H9 (cell line): ENCODE results near the gene SYCE3. TPM values are rescaled to one million over a fixed set of nuclear protein-coding genes. Genes with fewer than 3 reads are reported as not detected.

Source experiments
- DNase-seq: peaks from one replicate; pipeline ENCODE4 v3.0.0-alpha.2; 2017
- H2AFZ ChIP-seq: one replicate; pipeline ENCODE4 v1.6.1; 2013; ENCODE audit warnings: mild to moderate bottlenecking, low read length, control low read depth, moderate library complexity
- H2AK5ac ChIP-seq: 2 replicates; pipeline ENCODE4 v1.6.1; 2013; ENCODE audit warnings: low read length, control low read depth, mixed read lengths; ENCODE audit not compliant: insufficient read length
- H2BK120ac ChIP-seq: one replicate; pipeline ENCODE4 v1.6.1; 2013; ENCODE audit warnings: low read depth, mild to moderate bottlenecking, low read length, control low read depth, inconsistent platforms; ENCODE audit not compliant: poor library complexity, severe bottlenecking
- H2BK12ac ChIP-seq: 2 replicates; pipeline ENCODE4 v1.6.1; 2013; ENCODE audit warnings: low read length, control low read depth, mixed read lengths, low read depth; ENCODE audit not compliant: insufficient read length
- H2BK15ac ChIP-seq: 2 replicates; pipeline ENCODE4 v1.6.1; 2013; ENCODE audit warnings: low read depth, low read length, control low read depth
- H2BK20ac ChIP-seq: one replicate; pipeline ENCODE4 v1.6.1; 2013; ENCODE audit warnings: low read depth, mild to moderate bottlenecking, low read length, control low read depth, inconsistent platforms; ENCODE audit not compliant: poor library complexity, severe bottlenecking
- H2BK5ac ChIP-seq: 2 replicates; pipeline ENCODE4 v1.6.1; 2013; ENCODE audit warnings: low read length, control low read depth, mixed read lengths; ENCODE audit not compliant: insufficient read length
- H3K14ac ChIP-seq: 2 replicates; pipeline ENCODE4 v1.6.1; 2013; ENCODE audit warnings: low read length, control low read depth; ENCODE audit not compliant: insufficient read depth
- H3K18ac ChIP-seq: 2 replicates; pipeline ENCODE4 v1.6.1; 2013; ENCODE audit warnings: low read depth, mild to moderate bottlenecking, mixed read lengths, low read length, control low read depth; ENCODE audit not compliant: insufficient read length
- H3K23ac ChIP-seq: 2 replicates; pipeline ENCODE4 v1.6.1; 2013; ENCODE audit warnings: low read length, control low read depth, mixed read lengths, low read depth; ENCODE audit not compliant: insufficient read length
- H3K23me2 ChIP-seq: 2 replicates; pipeline ENCODE4 v1.6.1; 2013; ENCODE audit warnings: low read depth, mild to moderate bottlenecking, mixed read lengths, low read length, control low read depth; ENCODE audit not compliant: insufficient read length, poor library complexity, severe bottlenecking
- H3K27ac ChIP-seq: 2 replicates; pipeline ENCODE4 v1.5.1; 2013; ENCODE audit warnings: low read length, control low read depth, mixed read lengths, low read depth; ENCODE audit not compliant: insufficient read length
- H3K27me3 ChIP-seq: 2 replicates; pipeline ENCODE4 v1.6.1; 2013; ENCODE audit warnings: low read length, control low read depth, inconsistent platforms; ENCODE audit not compliant: insufficient read depth
- H3K4ac ChIP-seq: 2 replicates; pipeline ENCODE4 v1.6.1; 2013; ENCODE audit warnings: low read depth, mild to moderate bottlenecking, control low read depth, inconsistent platforms, low read length, moderate library complexity
- H3K4me1 ChIP-seq: 2 replicates; pipeline ENCODE4 v1.6.1; 2013; ENCODE audit warnings: low read length, control low read depth, inconsistent platforms; ENCODE audit not compliant: insufficient read depth
- H3K4me2 ChIP-seq: 2 replicates; pipeline ENCODE4 v1.6.1; 2013; ENCODE audit warnings: low read length, control low read depth, mixed read lengths; ENCODE audit not compliant: insufficient read length, insufficient read depth
- H3K56ac ChIP-seq: 2 replicates; pipeline ENCODE4 v1.6.1; 2013; ENCODE audit warnings: low read depth, mild to moderate bottlenecking, mixed read lengths, low read length, control low read depth; ENCODE audit not compliant: insufficient read length
- H3K79me1 ChIP-seq: 2 replicates; pipeline ENCODE4 v1.6.1; 2013; ENCODE audit warnings: low read depth, mild to moderate bottlenecking, moderate library complexity, low read length, control low read depth, inconsistent platforms; ENCODE audit not compliant: insufficient read depth, poor library complexity, severe bottlenecking
- H3K79me2 ChIP-seq: 2 replicates; pipeline ENCODE4 v1.6.1; 2013; ENCODE audit warnings: low read length, control low read depth, inconsistent platforms; ENCODE audit not compliant: insufficient read depth
- H3K9ac ChIP-seq: 2 replicates; pipeline ENCODE4 v1.6.1; 2013; ENCODE audit warnings: low read length, control low read depth, mixed read lengths; ENCODE audit not compliant: insufficient read length; ENCODE audit errors: extremely low read depth
- H3K9me3 ChIP-seq: one replicate; pipeline ENCODE4 v1.6.1; 2013; ENCODE audit warnings: low read depth, low read length, inconsistent platforms; ENCODE audit not compliant: control insufficient read depth
- H3T11ph ChIP-seq: one replicate; pipeline ENCODE4 v1.6.1; 2013; ENCODE audit warnings: mild to moderate bottlenecking, low read length, control low read depth, inconsistent platforms
- H4K20me1 ChIP-seq: one replicate; pipeline ENCODE4 v1.6.1; 2013; ENCODE audit not compliant: control insufficient read depth, insufficient read length, insufficient read depth
- H4K5ac ChIP-seq: 2 replicates; pipeline ENCODE4 v1.6.1; 2013; ENCODE audit warnings: low read depth, mild to moderate bottlenecking, mixed read lengths, low read length, control low read depth; ENCODE audit not compliant: insufficient read length
- H4K8ac ChIP-seq: replicated peaks from 2 replicates; pipeline ENCODE4 v1.6.1; 2013; ENCODE audit warnings: low read length, control low read depth, mixed read lengths, low read depth; ENCODE audit not compliant: insufficient read length
- H4K91ac ChIP-seq: 2 replicates; pipeline ENCODE4 v1.6.1; 2013; ENCODE audit warnings: low read depth, mild to moderate bottlenecking, moderate library complexity, mixed read lengths, low read length, control low read depth; ENCODE audit not compliant: insufficient read length
- H3K27ac Mint-ChIP-seq, 3 experiments: 2 replicates in 2 of 3; 3 replicates in 1 of 3; pipeline ENCODE4 v1.8.0; 2020 to 2021; ENCODE audit warnings: mixed read lengths in 3 of 3, mild to moderate bottlenecking in 1 of 3, moderate library complexity in 1 of 3
- H3K27me3 Mint-ChIP-seq: 2 replicates; pipeline ENCODE4 v1.8.0; 2021; ENCODE audit warnings: low read depth, mild to moderate bottlenecking, moderate library complexity, mixed read lengths
- H3K36me3 Mint-ChIP-seq, 3 experiments: 2 replicates in 2 of 3; 3 replicates in 1 of 3; pipeline ENCODE4 v1.8.0; 2020 to 2021; ENCODE audit warnings: low read depth in 3 of 3, mixed read lengths in 3 of 3; ENCODE audit not compliant: insufficient read depth in 1 of 3
- H3K4me1 Mint-ChIP-seq, 2 experiments: 2 replicates each; pipeline ENCODE4 v1.8.0; 2020; ENCODE audit warnings: mixed read lengths in 2 of 2
- H3K4me3 Mint-ChIP-seq, 2 experiments: 2 replicates in 1 of 2; 3 replicates in 1 of 2; pipeline ENCODE4 v1.8.0; 2020 to 2021; ENCODE audit warnings: mild to moderate bottlenecking in 2 of 2, mixed read lengths in 2 of 2, moderate library complexity in 1 of 2
- H3K9me3 Mint-ChIP-seq, 2 experiments: 2 replicates in 1 of 2; 3 replicates in 1 of 2; pipeline ENCODE4 v1.8.0; 2020; ENCODE audit warnings: mild to moderate bottlenecking in 2 of 2, mixed read lengths in 2 of 2, moderate library complexity in 1 of 2
- WGBS: extraction: QIAGEN DNeasy Blood & Tissue Kit; methylation state at CpG from one replicate; pipeline ENCODE4 v1.1.7; 2013; ENCODE audit warnings: missing lambda C conversion rate, low lambda C conversion rate, mixed read lengths; ENCODE audit not compliant: insufficient read length; ENCODE audit errors: extremely low coverage; 5-methylcytosine and 5-hydroxymethylcytosine counted together
- total RNA-seq: library from RNA; stranded (reverse); gene quantifications from 2 replicates; pipeline ENCODE4 v1.2.1, GENCODE V29; 2021
- TF ChIP-seq, protein P1 (sequence below): fragments of 200-600 bp; sonication (generic); conservative IDR thresholded peaks from 3 replicates; pipeline ENCODE4 v1.8.0; 2021; ENCODE audit warnings: antibody characterized with exemption, mild to moderate bottlenecking

SYCE3 gene
- total RNA-seq, 1 experiment from 2014 or later = 0.85 TPM

DNA sequence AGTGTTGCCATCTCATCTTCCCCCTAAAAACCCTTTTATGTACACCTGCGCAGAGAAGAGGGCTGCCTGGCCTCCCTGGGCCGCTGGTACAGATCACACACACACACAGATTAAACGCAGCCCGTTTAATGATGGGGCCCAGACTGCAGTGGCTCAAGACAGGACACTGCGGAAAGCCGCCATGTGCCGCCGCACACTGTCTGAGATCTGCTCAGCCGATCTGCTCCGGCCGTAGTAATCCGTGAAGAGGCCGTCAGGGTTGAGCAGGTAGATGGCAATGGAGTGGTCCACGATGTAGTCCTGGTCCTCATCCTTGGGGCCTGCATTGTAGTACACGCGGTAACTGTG, 39.3 kb downstream of the SYCE3 start:
- Histone ChIP-seq H3K4me2 (no peak overlapping the region), H4K20me1 (no peaks in the 10 kb centered on the region), H3K9me3 (no peaks in the 10 kb centered on the region), H4K8ac (no peak overlapping the region), H3K4me1 (peaks cover 3% of the 10 kb centered on the region; the same call in 1 of the 2 replicates), H4K91ac (no peak overlapping the region), H2BK12ac (no peak overlapping the region), H4K5ac (no peak overlapping the region), H3K23ac (no peak overlapping the region), H3T11ph (no peak overlapping the region), H3K18ac (no peak overlapping the region), H3K9ac (no peak overlapping the region), H3K79me2 (no peaks in the 10 kb centered on the region), H2BK15ac (no peak overlapping the region), H3K27me3 (peaks cover 5% of the 10 kb centered on the region; the same call in 1 of the 2 replicates), H3K56ac (no peak overlapping the region), H2BK20ac (no peak overlapping the region), H3K79me1 (no peaks in the 10 kb centered on the region), H3K4ac (no peak overlapping the region), H2AFZ (no peak overlapping the region), H3K14ac (no peak overlapping the region), H3K27ac (no peak overlapping the region), H2BK5ac (no peak overlapping the region), H2AK5ac (no peak overlapping the region), H2BK120ac (no peak overlapping the region), H3K23me2 (peaks cover 3% of the 10 kb centered on the region)
- Mint-ChIP-seq H3K9me3 (no peaks in the 10 kb centered on the region; a peak in 1 of 5 replicates), H3K36me3 (peaks cover 7 to 44% (median 32%) of the 10 kb centered on the region in 3 experiments; a peak in 6 of 7 replicates), H3K27ac (no peak overlapping the region), H3K4me1 (peaks cover 11 to 15% of the 10 kb centered on the region in 2 experiments), H3K27me3 (peaks cover 19% of the 10 kb centered on the region), H3K4me3 (peak overlapping the region in 1 of 2 experiments; percentile 38; a peak in 2 of 5 replicates)
- no peak for DNase-seq
- TF ChIP-seq, protein P1, sequence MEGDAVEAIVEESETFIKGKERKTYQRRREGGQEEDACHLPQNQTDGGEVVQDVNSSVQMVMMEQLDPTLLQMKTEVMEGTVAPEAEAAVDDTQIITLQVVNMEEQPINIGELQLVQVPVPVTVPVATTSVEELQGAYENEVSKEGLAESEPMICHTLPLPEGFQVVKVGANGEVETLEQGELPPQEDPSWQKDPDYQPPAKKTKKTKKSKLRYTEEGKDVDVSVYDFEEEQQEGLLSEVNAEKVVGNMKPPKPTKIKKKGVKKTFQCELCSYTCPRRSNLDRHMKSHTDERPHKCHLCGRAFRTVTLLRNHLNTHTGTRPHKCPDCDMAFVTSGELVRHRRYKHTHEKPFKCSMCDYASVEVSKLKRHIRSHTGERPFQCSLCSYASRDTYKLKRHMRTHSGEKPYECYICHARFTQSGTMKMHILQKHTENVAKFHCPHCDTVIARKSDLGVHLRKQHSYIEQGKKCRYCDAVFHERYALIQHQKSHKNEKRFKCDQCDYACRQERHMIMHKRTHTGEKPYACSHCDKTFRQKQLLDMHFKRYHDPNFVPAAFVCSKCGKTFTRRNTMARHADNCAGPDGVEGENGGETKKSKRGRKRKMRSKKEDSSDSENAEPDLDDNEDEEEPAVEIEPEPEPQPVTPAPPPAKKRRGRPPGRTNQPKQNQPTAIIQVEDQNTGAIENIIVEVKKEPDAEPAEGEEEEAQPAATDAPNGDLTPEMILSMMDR = no peak
- no CpG with 5 or more reads among the region's 16 CpGs for WGBS
